ENCODE measurements around the gene LEMD2.

Gene LEMD2

GRCh38 chr6:33800248-33800969 is 11.5 kb upstream of the LEMD2 start:
- no peaks in the 10 kb centered on the region for H3K36me3 ChIP-seq (replicated peaks)
- H3K4me3 ChIP-seq (ENCODE audit: low read depth, low read length), result no peak overlapping the region
- no peak for TF ChIP-seq CTCF (IDR thresholded peaks at IDR 0.05; ENCODE audit: low read depth, low read length, missing control alignments)
- no peaks in the 10 kb centered on the region for H3K27me3 ChIP-seq (replicated peaks)
- DNase-seq, result no peak
- in situ Hi-C loops (cut with HindIII; ENCODE audit: low pct_ligation_motif_present, low sequenced_read_pairs), result no loop called here
- no peak overlapping the region for H3K27ac ChIP-seq

GRCh38 chr6:33799454-33800113 is 10.7 kb upstream of the LEMD2 start:
- in situ Hi-C loops (cut with HindIII; ENCODE audit: low pct_ligation_motif_present, low sequenced_read_pairs), result no loop called here
- DNase-seq, result no peak
- Histone ChIP-seq H3K4me3 (ENCODE audit: low read depth, low read length) (no peak overlapping the region), H3K27me3 (replicated peaks) (no peaks in the 10 kb centered on the region), H3K36me3 (replicated peaks) (no peaks in the 10 kb centered on the region), H3K27ac (no peak overlapping the region)
- TF ChIP-seq CTCF (IDR thresholded peaks at IDR 0.05; ENCODE audit: low read depth, low read length, missing control alignments), result no peak

GRCh38 chr6:33798343-33798848 is 9.5 kb upstream of the LEMD2 start:
- no peak for TF ChIP-seq CTCF (IDR thresholded peaks at IDR 0.05; ENCODE audit: low read depth, low read length, missing control alignments)
- no peak for DNase-seq
- no peak overlapping the region for H3K4me3 ChIP-seq (ENCODE audit: low read depth, low read length)
- H3K36me3 ChIP-seq (replicated peaks), result no peaks in the 10 kb centered on the region
- in situ Hi-C loops (cut with HindIII; ENCODE audit: low pct_ligation_motif_present, low sequenced_read_pairs), result no loop called here
- H3K27ac ChIP-seq, result no peak overlapping the region
- H3K27me3 ChIP-seq (replicated peaks), result no peaks in the 10 kb centered on the region

GRCh38 chr6:33797626-33798342 is 8.9 kb upstream of the LEMD2 start:
- no peak overlapping the region for H3K4me3 ChIP-seq (ENCODE audit: low read depth, low read length)
- no peak overlapping the region for H3K27ac ChIP-seq
- DNase-seq, result no peak
- H3K36me3 ChIP-seq (replicated peaks), result no peaks in the 10 kb centered on the region
- no peak for TF ChIP-seq CTCF (IDR thresholded peaks at IDR 0.05; ENCODE audit: low read depth, low read length, missing control alignments)
- no peaks in the 10 kb centered on the region for H3K27me3 ChIP-seq (replicated peaks)
- in situ Hi-C loops (cut with HindIII; ENCODE audit: low pct_ligation_motif_present, low sequenced_read_pairs), result no loop called here

- in situ Hi-C loops (cut with HindIII; ENCODE audit: low pct_ligation_motif_present, low sequenced_read_pairs), result no loop called here
- H3K27ac ChIP-seq, result no peak overlapping the region
- no peak for DNase-seq
- no peaks in the 10 kb centered on the region for H3K36me3 ChIP-seq (replicated peaks)
- no peak overlapping the region for H3K4me3 ChIP-seq (ENCODE audit: low read depth, low read length)
- peak; percentile 23 for TF ChIP-seq CTCF (IDR thresholded peaks at IDR 0.05; ENCODE audit: low read depth, low read length, missing control alignments)
- no peaks in the 10 kb centered on the region for H3K27me3 ChIP-seq (replicated peaks)
Observed at GRCh38 chr6:33794910-33795623, 6.1 kb upstream of the LEMD2 start.

All from brain microvascular endothelial cell (primary cell).